Activated naive CD4-positive, alpha-beta T cell treated with anti-CD3 and anti-CD28 coated beads, Interleukin-2, amount 50 U/mL, for 24 hours (primary cell): ENCODE measurements around the gene VPS16.
A peak's percentile ranks its signal among the peaks of the same experiment; 100 is the strongest.

ENCODE experiments used
- H3K27ac Mint-ChIP-seq: one replicate; pipeline ENCODE4 v1.8.0; 2021; ENCODE audit warnings: mild to moderate bottlenecking, mixed read lengths
- H3K27me3 Mint-ChIP-seq: one replicate; pipeline ENCODE4 v1.8.0; 2021; ENCODE audit warnings: mixed read lengths
- H3K36me3 Mint-ChIP-seq: one replicate; pipeline ENCODE4 v1.8.0; 2021; ENCODE audit warnings: mixed read lengths
- H3K4me1 Mint-ChIP-seq: one replicate; pipeline ENCODE4 v1.8.0; 2021; ENCODE audit warnings: mixed read lengths
- H3K4me3 Mint-ChIP-seq: one replicate; pipeline ENCODE4 v1.8.0; 2021; ENCODE audit warnings: mild to moderate bottlenecking, mixed read lengths
- H3K9me3 Mint-ChIP-seq: one replicate; pipeline ENCODE4 v1.8.0; 2021; ENCODE audit warnings: mixed read lengths

VPS16 gene

GRCh38 chr20:2869381-2869780 is 28.8 kb downstream of the VPS16 start:
- Mint-ChIP-seq H3K4me1 (peaks cover 54% of the 10 kb centered on the region), H3K4me3 (no peak overlapping the region), H3K27me3 (no peaks in the 10 kb centered on the region), H3K9me3 (no peaks in the 10 kb centered on the region), H3K36me3 (no peaks in the 10 kb centered on the region), H3K27ac (no peak overlapping the region)

GRCh38 chr20:2871111-2871465 is 30.5 kb downstream of the VPS16 start:
- Mint-ChIP-seq H3K4me1 (peaks cover 59% of the 10 kb centered on the region), H3K9me3 (no peaks in the 10 kb centered on the region), H3K27ac (no peak overlapping the region)

GRCh38 chr20:2871661-2872458 is 31.3 kb downstream of the VPS16 start:
- Mint-ChIP-seq H3K27ac (peak overlapping the region; percentile 4), H3K4me1 (peaks cover 62% of the 10 kb centered on the region)

More at GRCh38 chr20:2871111-2871465, 30.5 kb downstream of the VPS16 start:
- Mint-ChIP-seq H3K36me3 (no peaks in the 10 kb centered on the region), H3K4me3 (peak overlapping the region; percentile 45), H3K27me3 (no peaks in the 10 kb centered on the region)

GRCh38 chr20:2872459-2873009 is 32.0 kb downstream of the VPS16 start:
- no peaks in the 10 kb centered on the region for H3K9me3 Mint-ChIP-seq
- peaks cover 61% of the 10 kb centered on the region for H3K4me1 Mint-ChIP-seq
- H3K4me3 Mint-ChIP-seq = peak overlapping the region; percentile 94
- H3K27ac Mint-ChIP-seq = peak overlapping the region; percentile 89
- peaks cover 3% of the 10 kb centered on the region for H3K36me3 Mint-ChIP-seq
- no peaks in the 10 kb centered on the region for H3K27me3 Mint-ChIP-seq

More at GRCh38 chr20:2871661-2872458, 31.3 kb downstream of the VPS16 start:
- Mint-ChIP-seq H3K9me3 (no peaks in the 10 kb centered on the region), H3K27me3 (no peaks in the 10 kb centered on the region), H3K4me3 (peak overlapping the region; percentile 94), H3K36me3 (peaks cover 3% of the 10 kb centered on the region)

- Mint-ChIP-seq H3K4me3 (peak within 1 kb of the TSS; percentile 94), H3K36me3 (peaks cover 3% of the 10 kb centered on the region), H3K9me3 (no peaks in the 10 kb centered on the region), H3K27ac (peak within 1 kb of the TSS; percentile 89), H3K4me1 (peaks cover 55% of the 10 kb centered on the region), H3K27me3 (no peaks in the 10 kb centered on the region)
These were observed 32.6 kb downstream of the VPS16 start, which contains the start of gene PTPRA for GRCh38 chr20:2873010-2873746. PTPRA (plus strand) TSS chr20:2873481; CDS start chr20:2964278, 90,797 bp downstream.

GRCh38 chr20:2873747-2874041 is 33.1 kb downstream of the VPS16 start:
- Mint-ChIP-seq H3K4me1 (peaks cover 58% of the 10 kb centered on the region), H3K27ac (peak overlapping the region; percentile 62), H3K9me3 (no peaks in the 10 kb centered on the region), H3K36me3 (peaks cover 3% of the 10 kb centered on the region), H3K27me3 (no peaks in the 10 kb centered on the region), H3K4me3 (peak overlapping the region; percentile 94)

GRCh38 chr20:2874456-2874855 is 33.9 kb downstream of the VPS16 start:
- Mint-ChIP-seq H3K4me1 (peaks cover 59% of the 10 kb centered on the region), H3K4me3 (peak overlapping the region; percentile 94), H3K27ac (peak overlapping the region; percentile 76), H3K36me3 (peaks cover 3% of the 10 kb centered on the region), H3K9me3 (no peaks in the 10 kb centered on the region), H3K27me3 (no peaks in the 10 kb centered on the region)

GRCh38 chr20:2875690-2876203 is 35.2 kb downstream of the VPS16 start:
- no peak overlapping the region for H3K27ac Mint-ChIP-seq

GRCh38 chr20:2878515-2878914 is 38.0 kb downstream of the VPS16 start:
- Mint-ChIP-seq H3K4me3 (no peak overlapping the region), H3K9me3 (no peaks in the 10 kb centered on the region), H3K27ac (no peak overlapping the region), H3K27me3 (no peaks in the 10 kb centered on the region), H3K36me3 (peaks cover 3% of the 10 kb centered on the region), H3K4me1 (peaks cover 66% of the 10 kb centered on the region)

More at GRCh38 chr20:2875690-2876203, 35.2 kb downstream of the VPS16 start:
- H3K36me3 Mint-ChIP-seq = peaks cover 3% of the 10 kb centered on the region
- no peaks in the 10 kb centered on the region for H3K27me3 Mint-ChIP-seq
- H3K4me1 Mint-ChIP-seq = peaks cover 66% of the 10 kb centered on the region
- H3K9me3 Mint-ChIP-seq = no peaks in the 10 kb centered on the region
- H3K4me3 Mint-ChIP-seq = peak overlapping the region; percentile 40

GRCh38 chr20:2879146-2879545 is 38.6 kb downstream of the VPS16 start:
- Mint-ChIP-seq H3K4me3 (no peak overlapping the region), H3K9me3 (no peaks in the 10 kb centered on the region), H3K27me3 (no peaks in the 10 kb centered on the region), H3K4me1 (peaks cover 72% of the 10 kb centered on the region), H3K36me3 (peaks cover 6% of the 10 kb centered on the region), H3K27ac (no peak overlapping the region)

GRCh38 chr20:2880650-2881049 is 40.1 kb downstream of the VPS16 start:
- H3K9me3 Mint-ChIP-seq = no peaks in the 10 kb centered on the region
- peaks cover 6% of the 10 kb centered on the region for H3K36me3 Mint-ChIP-seq
- peaks cover 73% of the 10 kb centered on the region for H3K4me1 Mint-ChIP-seq
- no peaks in the 10 kb centered on the region for H3K27me3 Mint-ChIP-seq
- no peak overlapping the region for H3K4me3 Mint-ChIP-seq
- H3K27ac Mint-ChIP-seq = no peak overlapping the region

GRCh38 chr20:2883726-2884637 is 43.4 kb downstream of the VPS16 start:
- Mint-ChIP-seq H3K4me3 (no peak overlapping the region), H3K27ac (peak overlapping the region; percentile 82), H3K9me3 (no peaks in the 10 kb centered on the region)

GRCh38 chr20:2887715-2888114 is 47.2 kb downstream of the VPS16 start:
- H3K36me3 Mint-ChIP-seq = peaks cover 5% of the 10 kb centered on the region
- no peak overlapping the region for H3K27ac Mint-ChIP-seq
- H3K4me1 Mint-ChIP-seq = peaks cover 76% of the 10 kb centered on the region
- H3K9me3 Mint-ChIP-seq = no peaks in the 10 kb centered on the region
- H3K27me3 Mint-ChIP-seq = no peaks in the 10 kb centered on the region
- H3K4me3 Mint-ChIP-seq = no peak overlapping the region

More at GRCh38 chr20:2883726-2884637, 43.4 kb downstream of the VPS16 start:
- H3K27me3 Mint-ChIP-seq = no peaks in the 10 kb centered on the region
- peaks cover 3% of the 10 kb centered on the region for H3K36me3 Mint-ChIP-seq
- peaks cover 73% of the 10 kb centered on the region for H3K4me1 Mint-ChIP-seq

- H3K36me3 Mint-ChIP-seq = peaks cover 5% of the 10 kb centered on the region
- peaks cover 76% of the 10 kb centered on the region for H3K4me1 Mint-ChIP-seq
- H3K9me3 Mint-ChIP-seq = no peaks in the 10 kb centered on the region
- no peak overlapping the region for H3K27ac Mint-ChIP-seq
- H3K4me3 Mint-ChIP-seq = peak overlapping the region; percentile 6
- H3K27me3 Mint-ChIP-seq = no peaks in the 10 kb centered on the region
These were observed 47.8 kb downstream of the VPS16 start for GRCh38 chr20:2888224-2888955.
